Melanocyte of skin (primary cell): ENCODE results near the gene TROAP. TPM values are rescaled to one million over a fixed set of nuclear protein-coding genes. Genes with fewer than 3 reads are reported as not detected.

Experiments
- total RNA-seq, 2 donors: library from RNA; depleted of rRNA; stranded (reverse); fragments of >200 nt; gene quantifications; 2 replicates each; pipeline ENCODE4 v1.2.3, GENCODE V29; 2012

The TROAP gene, protein sequence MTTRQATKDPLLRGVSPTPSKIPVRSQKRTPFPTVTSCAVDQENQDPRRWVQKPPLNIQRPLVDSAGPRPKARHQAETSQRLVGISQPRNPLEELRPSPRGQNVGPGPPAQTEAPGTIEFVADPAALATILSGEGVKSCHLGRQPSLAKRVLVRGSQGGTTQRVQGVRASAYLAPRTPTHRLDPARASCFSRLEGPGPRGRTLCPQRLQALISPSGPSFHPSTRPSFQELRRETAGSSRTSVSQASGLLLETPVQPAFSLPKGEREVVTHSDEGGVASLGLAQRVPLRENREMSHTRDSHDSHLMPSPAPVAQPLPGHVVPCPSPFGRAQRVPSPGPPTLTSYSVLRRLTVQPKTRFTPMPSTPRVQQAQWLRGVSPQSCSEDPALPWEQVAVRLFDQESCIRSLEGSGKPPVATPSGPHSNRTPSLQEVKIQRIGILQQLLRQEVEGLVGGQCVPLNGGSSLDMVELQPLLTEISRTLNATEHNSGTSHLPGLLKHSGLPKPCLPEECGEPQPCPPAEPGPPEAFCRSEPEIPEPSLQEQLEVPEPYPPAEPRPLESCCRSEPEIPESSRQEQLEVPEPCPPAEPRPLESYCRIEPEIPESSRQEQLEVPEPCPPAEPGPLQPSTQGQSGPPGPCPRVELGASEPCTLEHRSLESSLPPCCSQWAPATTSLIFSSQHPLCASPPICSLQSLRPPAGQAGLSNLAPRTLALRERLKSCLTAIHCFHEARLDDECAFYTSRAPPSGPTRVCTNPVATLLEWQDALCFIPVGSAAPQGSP
- total RNA-seq = 10 to 100 TPM; 26.8 to 45.0 TPM

DNA sequence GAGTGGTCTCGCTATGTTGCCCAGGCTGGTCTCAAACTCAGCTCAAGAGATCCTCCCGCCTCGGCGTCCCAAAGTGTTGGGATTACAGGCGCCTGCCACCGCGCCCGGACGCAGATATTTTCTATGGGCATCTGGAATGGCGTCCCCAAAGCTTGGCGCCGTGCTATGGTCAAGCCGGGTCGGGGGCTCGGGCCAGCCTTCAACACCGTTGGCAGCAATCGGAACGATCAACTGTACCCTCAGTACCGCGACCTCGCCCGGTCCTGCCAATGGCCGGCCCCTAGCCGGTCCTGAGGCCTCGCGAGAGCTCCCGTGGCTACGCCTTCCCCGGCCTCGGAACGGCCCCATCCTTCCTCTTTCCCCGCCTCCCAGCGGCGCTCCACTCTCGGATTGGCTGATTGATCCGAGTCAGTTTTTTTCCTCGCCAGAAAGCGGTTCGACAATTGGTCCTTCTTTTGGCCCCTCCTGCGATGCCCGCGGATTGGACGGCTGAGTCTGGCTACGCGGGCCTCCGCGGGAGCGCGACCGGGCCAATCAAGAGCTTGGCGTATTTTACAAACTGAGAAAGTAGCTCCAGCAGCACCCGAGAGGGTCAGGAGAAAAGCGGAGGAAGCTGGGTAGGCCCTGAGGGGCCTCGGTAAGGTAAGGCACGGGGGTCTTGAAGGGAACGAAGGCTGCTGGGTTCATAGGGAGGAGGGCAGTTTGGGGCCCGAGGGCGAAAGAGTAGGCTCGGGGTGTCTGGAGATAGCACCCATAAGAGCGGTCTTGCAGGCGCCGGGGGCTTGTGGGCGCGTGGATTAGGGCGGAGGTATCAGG is at the start of gene TROAP:
Gene TROAP (plus strand): TSS at position 548 of the 816 bp plus-strand sequence. CDS start 354 bp downstream, outside the sequence.

DNA sequence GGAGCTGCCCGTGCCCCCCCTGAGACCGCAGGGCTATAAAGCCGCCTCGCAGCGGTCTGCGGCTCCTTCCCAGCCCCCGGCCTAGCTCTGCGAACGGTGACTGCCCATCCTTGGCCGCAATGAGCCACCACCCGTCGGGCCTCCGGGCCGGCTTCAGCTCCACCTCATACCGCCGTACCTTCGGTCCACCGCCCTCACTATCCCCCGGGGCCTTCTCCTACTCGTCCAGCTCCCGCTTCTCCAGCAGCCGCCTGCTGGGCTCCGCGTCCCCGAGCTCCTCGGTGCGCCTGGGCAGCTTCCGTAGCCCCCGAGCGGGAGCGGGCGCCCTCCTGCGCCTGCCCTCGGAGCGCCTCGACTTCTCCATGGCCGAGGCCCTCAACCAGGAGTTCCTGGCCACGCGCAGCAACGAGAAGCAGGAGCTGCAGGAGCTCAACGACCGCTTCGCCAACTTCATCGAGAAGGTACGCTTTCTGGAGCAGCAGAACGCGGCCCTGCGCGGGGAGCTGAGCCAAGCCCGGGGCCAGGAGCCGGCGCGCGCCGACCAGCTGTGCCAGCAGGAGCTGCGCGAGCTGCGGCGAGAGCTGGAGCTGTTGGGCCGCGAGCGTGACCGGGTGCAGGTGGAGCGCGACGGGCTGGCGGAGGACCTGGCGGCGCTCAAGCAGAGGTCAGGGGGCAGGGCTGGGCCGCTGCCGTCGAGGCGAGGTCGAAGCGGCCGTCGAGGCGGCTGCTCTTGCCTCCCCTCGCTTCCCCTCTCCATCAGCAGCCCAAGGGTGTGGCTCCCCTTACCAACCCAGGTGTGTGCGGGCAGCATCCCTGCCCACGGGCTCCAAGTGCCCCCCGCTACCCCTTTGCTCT is 27.7 kb upstream of the TROAP start, which contains the start of gene PRPH:
Gene PRPH (plus strand): TSS at position 66 of the 855 bp plus-strand sequence. CDS start 54 bp downstream, at position 120.

DNA sequence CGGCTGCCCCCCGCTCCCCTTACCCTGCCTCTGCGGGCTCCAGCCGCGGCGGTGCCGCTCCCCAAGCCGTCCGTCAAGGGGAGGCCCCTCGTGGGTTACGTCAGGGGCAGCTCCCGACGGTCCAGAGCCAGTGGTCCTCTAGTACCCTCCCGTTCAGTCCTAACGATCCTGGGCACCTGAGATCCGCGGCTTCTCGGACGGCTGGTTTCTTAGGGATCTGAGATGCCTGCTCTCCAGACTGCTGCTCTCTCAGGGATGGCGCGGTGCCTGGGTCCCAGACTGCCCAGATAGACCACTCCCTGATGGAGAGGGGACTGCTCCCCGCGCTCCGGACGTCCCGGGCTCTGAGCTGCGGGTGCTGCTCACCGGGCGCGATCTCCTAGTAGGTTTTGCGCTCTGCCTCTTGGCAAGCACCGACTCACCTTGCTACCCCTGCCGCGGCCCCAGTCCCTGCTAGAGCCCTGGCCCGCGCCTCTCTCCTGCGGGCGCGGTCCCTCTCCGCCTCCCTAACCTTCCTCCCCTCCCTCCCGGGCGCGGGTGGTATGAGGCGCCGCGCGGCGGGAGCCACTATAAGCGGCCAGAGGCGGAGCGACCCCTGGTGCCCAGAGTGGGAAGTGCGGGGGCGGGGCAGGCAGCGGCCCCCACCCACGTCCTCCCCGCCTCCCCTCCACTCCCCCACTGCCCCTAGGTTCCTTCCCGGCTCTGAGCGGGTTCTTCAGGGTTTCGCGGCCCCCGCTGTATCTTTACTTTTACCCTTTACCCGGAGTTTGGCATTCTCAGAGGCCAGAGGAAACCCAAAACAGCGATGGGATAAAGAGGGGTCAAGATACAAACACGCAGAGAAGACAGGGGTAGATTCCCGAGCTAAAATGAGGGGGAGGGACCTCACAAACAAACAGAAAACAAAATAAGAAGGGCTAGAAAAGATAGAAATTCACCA is 13.9 kb downstream of the TROAP start, which contains the start of gene C1QL4:
Gene C1QL4 (minus strand): TSS at position 544 of the 940 bp plus-strand sequence. CDS start 711 bp downstream, outside the sequence.

DNA sequence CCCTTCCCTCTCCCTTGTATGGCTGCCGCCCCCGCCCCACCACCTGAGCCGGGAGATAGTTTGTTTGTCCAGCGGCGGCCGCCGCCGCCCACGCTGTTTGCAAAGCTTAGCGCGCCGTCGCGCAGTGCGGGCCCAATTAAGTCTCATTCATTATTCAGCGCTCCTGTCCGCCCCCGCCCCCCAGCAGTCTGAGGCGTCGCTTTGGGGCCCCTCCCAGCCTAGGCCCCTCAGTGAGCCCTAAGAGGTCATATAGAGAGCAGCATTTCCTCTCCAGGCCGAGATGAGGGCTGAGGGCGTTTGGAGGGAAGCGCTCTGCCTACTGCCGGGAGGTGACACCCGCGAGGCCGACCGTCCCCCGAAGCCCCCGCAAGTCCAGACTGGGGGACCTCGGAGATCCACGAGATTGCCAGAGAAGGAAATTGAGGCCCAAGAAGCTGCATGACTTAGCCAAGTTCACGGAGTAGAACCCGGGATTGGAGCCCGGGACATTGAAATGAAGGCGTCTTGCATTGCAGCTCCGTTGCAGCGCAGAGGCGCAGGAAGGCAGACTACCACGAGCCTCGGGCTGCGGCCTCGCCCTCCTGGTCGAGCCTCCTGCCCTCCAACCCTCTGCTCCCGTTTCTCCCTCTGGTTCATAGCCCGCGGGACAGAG is 23.7 kb downstream of the TROAP start, which contains the start of gene DNAJC22:
Gene DNAJC22 (plus strand): TSS at position 230 of the 652 bp plus-strand sequence. CDS start 1,985 bp downstream, outside the sequence.

DNA sequence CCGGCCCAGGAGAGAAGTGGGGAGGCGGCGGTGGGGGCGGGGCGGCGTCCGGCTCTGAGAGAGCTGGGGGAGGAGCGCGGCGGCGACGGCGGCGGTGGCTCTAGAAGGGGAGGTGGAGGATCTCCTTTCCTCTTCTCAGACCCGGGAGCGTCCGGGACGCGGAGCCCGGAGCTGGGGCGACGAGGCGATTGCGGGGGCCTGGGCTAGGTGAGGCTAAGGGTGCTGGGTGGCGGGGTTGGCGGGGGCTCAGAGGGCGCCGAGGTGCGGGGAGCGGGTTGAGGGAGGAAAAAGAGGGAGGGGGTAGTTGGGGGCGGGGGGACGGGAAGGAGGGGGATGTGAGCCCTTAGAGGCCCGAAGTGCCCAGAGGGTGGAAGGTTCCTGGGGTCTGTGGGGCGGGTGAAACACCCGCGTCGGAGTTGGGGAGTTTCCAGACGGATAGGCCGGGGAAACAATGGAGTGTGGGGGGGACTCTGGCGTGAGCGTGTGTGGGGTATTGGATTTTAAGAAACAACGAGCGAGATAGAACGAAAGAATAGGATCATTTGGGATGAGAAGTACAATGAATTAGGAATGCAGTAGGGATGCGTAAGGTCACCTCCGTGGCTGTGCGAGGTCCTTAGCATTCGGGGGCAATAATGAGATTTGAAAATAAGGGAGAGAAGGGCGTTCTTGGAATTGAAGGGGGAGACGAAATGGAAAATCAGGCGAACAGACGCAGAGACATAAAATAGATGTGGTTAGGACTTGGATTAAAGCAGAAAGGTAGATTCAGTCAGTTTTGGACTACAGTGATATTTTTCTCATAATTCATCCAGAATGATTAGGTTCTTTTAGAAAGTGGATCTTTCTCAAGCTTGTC is 44.6 kb downstream of the TROAP start, which contains the start of gene SPATS2:
Gene SPATS2 (plus strand): TSS at position 82 of the 859 bp plus-strand sequence. CDS start 93,551 bp downstream, outside the sequence.

Other genes with a start within 250 kb of the TROAP start
- under 1 TPM; under 0.01 to 0.33 TPM for gene DHH, start 228.5 kb upstream of the TROAP start, total RNA-seq
- gene LMBR1L, start 212.4 kb upstream of the TROAP start, total RNA-seq = 10 to 100 TPM; 32.3 to 42.3 TPM
- gene TUBA1B, start 191.9 kb upstream of the TROAP start, total RNA-seq = 1,000 to 10,000 TPM; 1,307 to 3,075 TPM
- 100 to 1,000 TPM; 525 to 648 TPM for gene TUBA1A, start 134.2 kb upstream of the TROAP start, total RNA-seq
- gene TUBA1C, start 58.2 kb upstream of the TROAP start, total RNA-seq = 100 to 1,000 TPM; 341 to 945 TPM
- gene PRPH, start 28.1 kb upstream of the TROAP start, total RNA-seq = not detected
- gene C1QL4, start 13.9 kb downstream of the TROAP start, total RNA-seq = under 1 TPM in 1 of 2 donors, not detected in 1; under 0.01 TPM
- gene DNAJC22, start 23.6 kb downstream of the TROAP start, total RNA-seq = 1 to 10 TPM; 1.7 to 5.3 TPM
- 10 to 100 TPM; 24.8 to 35.0 TPM for gene SPATS2, start 44.2 kb downstream of the TROAP start, total RNA-seq
- gene KCNH3, start 215.8 kb downstream of the TROAP start, total RNA-seq = not detected
- 10 to 100 TPM; 52.3 to 66.9 TPM for gene MCRS1, start 244.9 kb downstream of the TROAP start, total RNA-seq